GM10266 (cell line): Measurements from ENCODE around the gene TXNDC16.
A peak's percentile ranks its signal among the peaks of the same experiment; 100 is the strongest.

Source experiments
- DNase-seq: peaks from one replicate; pipeline ENCODE4 v3.0.0; 2012; ENCODE audit errors: extremely low spot score
- TF ChIP-seq, protein P1 (sequence below): IDR thresholded peaks from 2 replicates; pipeline ENCODE4 v1.5.1; 2012; ENCODE audit warnings: mild to moderate bottlenecking, low read depth; ENCODE audit not compliant: control insufficient read depth, insufficient read depth; ENCODE audit errors: missing control alignments

TXNDC16 gene

DNA sequence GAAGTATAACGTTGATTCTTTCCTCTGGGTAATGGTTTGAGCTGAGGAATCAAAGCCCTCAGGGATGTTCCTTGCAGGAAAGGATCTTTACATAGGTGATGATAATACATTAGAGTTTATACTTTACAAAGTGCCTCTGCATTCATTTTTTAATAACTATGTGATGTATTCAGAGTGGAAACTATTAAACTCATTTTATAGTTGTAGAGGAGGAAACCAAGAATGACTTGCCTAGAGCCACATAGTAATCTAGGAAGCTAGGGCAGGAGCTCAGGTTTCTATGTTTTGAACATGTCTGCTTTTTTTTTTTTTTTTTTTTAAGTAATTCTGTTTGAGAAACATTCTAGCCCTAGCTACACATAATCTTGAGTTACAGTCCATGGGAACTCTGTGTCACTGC, 117.3 kb downstream of the TXNDC16 start:
- TF ChIP-seq, protein P1, sequence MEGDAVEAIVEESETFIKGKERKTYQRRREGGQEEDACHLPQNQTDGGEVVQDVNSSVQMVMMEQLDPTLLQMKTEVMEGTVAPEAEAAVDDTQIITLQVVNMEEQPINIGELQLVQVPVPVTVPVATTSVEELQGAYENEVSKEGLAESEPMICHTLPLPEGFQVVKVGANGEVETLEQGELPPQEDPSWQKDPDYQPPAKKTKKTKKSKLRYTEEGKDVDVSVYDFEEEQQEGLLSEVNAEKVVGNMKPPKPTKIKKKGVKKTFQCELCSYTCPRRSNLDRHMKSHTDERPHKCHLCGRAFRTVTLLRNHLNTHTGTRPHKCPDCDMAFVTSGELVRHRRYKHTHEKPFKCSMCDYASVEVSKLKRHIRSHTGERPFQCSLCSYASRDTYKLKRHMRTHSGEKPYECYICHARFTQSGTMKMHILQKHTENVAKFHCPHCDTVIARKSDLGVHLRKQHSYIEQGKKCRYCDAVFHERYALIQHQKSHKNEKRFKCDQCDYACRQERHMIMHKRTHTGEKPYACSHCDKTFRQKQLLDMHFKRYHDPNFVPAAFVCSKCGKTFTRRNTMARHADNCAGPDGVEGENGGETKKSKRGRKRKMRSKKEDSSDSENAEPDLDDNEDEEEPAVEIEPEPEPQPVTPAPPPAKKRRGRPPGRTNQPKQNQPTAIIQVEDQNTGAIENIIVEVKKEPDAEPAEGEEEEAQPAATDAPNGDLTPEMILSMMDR = no peak
- DNase-seq = no peak

DNA sequence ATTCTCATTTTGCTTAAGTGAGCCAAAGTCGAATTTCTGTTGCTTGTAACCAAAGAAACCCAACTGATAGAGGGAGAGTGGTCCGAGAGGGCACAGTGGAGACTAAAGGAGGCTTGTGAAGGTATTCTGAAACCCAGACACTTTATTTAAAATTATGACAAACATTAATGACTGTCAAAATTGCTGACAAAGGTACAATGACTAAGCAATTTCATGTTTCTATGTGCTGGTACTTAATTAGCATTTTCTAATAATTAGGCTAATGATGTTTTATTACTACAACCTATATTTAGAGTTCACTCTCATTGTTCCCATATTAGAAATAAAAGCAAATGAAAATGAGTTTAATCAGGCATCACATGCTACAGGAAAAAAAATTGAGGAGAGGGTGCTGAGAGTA, 121.8 kb downstream of the TXNDC16 start:
- TF ChIP-seq, protein P1 = no peak
- DNase-seq = no peak

DNA sequence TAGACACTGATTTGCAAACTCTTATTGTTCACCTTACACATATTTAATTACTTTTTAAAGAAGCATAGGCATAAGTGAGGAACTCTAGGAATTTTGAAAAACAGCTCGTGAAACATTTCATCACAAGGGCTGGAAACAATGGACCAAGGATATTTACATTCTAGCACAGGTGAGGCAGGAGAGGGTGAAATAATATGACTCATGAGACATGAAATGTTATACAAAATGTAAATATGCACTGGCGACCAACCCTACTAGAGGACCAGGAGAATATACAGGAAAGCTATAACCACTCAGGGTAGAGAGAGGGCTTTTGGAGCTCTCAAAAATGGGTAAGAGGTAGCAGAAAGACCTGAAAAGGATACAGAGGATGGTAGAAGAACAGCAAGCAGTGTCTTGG, 122.9 kb downstream of the TXNDC16 start:
- DNase-seq = no peak
- TF ChIP-seq, protein P1 = no peak

DNA sequence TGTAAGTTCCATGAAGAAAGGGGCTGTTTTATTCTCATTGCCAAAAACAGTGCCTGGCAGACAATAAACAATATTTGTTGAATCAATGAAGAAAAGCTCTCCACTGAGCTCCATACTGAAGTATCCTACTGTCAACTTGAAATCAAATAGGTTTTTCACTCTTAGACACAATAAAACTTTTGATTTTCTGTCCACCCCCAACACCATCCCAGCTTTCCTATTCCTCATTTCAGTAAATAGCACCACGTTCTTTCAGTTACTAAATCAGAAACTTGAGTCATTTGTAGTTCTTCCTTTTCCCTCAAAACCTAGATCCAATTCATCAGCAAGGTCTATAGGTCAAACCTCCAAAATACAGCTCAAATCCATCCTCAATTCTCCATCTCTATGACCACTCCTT, 124.8 kb downstream of the TXNDC16 start:
- TF ChIP-seq, protein P1 = no peak
- no peak for DNase-seq

DNA sequence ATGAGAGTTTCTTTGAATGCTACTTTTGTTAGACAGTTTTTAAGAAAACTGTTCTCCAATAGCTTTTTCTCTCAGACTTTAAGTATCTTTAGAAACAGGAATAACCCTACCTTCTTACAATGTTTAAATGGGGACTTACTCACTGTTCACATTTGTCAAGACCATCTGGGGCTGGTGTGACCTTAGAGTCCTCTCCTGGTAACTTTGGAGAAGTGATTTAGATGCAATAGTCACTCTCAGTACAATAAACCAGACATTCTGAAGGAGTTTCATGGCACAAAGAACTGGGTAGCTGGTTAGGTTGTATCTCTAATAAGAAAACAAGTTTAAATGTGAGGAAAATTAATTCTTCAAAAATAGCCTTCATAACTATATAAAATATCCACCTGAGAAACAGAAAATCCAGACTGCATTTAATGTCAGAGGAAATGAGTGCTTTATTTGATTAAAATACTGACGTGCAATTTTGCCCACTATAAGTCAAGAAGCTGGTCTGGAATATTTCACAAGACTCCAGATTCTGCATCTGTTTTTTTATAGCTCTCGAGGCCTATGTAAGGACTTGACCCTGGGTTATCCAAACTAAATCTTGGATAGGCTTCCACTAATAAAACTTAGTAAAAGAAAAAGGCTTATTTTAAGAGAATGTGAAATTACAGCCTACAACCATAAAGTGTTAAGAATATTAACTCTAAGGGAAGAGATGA, 129.5 kb downstream of the TXNDC16 start:
- no peak for DNase-seq
- TF ChIP-seq, protein P1 = no peak

DNA sequence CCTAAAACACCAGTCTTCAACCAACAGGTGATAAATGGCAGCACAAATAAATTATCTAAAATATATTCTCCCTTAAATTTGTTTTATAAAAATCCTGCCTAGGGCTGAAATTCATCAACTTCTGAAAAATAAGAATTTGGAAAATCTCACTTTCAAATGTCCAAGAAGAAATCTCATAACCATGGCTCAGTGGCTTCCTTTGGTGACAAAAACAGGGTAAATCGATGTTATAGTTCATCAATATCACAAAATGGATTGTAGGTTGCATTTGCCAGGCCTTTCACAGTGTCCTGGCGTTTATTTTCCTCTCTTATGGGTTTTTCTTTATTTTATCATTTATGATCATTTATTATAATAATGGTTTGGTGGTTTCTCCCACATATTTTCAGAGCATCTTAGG, 135.2 kb downstream of the TXNDC16 start:
- TF ChIP-seq, protein P1 = no peak

DNA sequence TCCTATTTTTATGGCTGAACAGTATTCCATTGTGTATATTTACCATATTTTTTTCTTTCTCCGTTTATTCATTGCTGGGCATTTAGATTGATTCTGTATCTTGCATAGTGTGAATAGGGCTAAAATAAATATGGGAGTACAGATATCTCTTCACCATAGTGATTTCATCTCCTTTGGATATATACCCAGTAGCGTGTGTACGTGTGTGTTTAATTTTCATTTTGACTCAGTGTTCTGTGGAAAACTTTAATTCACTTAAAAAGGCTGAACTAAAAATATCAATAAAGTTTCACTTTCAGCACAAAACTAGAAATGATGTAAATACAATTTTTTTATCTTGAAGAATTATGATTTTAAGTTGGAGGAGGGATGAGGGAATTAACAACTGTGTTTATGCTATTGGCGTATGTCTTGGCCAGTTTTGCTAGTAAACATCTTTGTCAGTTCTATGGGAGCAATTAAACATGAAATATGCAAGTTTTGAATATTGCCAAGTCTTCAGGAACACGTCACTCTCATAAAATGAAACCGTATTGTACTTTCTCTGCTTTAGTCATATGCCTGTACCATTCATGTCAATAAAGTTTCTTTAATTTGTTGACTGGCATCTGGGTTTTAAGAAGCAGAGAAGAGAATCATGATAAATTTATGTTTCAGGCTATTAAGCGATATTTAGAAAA, 138.4 kb downstream of the TXNDC16 start:
- TF ChIP-seq, protein P1 = no peak
- peak; percentile 9 for DNase-seq

More for the DNA sequence above, 135.2 kb downstream of the TXNDC16 start:
- DNase-seq = no peak
